ENCODE data around the gene FLII.

The FLII gene

DNA sequence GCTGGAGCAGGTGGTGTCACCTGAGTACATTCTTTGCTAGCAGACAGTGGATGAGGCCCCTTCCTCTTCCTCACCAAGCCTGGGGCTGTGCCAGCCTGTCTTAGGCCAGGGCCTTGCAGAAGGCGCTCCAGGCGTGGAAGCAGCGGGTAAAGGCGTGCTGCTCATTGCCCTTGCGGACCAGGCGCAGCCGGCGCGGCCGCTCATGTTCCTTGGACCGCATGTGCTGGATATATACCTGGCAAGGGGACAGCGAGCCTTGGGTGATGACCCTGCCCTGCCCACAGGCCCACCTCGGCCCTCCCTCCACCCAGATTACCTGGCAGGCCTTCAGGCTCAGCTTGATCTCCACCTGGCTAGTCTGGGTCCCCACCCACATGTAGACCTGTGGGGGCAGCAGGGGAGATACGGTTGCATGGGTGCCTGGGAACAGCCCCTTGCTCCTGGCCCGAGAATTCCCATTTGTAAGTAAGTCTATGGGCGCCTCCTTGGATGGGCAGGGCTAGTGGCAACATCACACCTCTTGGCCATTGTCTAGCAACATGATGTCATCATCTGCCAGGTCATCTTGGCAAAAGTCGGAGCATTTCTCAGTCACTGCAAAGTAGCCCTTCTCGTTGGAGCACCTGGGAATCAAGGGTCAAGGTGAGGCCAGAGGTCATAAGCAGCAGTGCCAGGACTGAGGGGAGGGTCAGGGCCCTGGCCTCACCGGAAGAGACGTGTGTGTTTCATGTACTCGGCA, 13.3 kb downstream of the FLII start:
- DNase-seq (ENCODE audit: low read depth in 2 of 2): no peak

DNA sequence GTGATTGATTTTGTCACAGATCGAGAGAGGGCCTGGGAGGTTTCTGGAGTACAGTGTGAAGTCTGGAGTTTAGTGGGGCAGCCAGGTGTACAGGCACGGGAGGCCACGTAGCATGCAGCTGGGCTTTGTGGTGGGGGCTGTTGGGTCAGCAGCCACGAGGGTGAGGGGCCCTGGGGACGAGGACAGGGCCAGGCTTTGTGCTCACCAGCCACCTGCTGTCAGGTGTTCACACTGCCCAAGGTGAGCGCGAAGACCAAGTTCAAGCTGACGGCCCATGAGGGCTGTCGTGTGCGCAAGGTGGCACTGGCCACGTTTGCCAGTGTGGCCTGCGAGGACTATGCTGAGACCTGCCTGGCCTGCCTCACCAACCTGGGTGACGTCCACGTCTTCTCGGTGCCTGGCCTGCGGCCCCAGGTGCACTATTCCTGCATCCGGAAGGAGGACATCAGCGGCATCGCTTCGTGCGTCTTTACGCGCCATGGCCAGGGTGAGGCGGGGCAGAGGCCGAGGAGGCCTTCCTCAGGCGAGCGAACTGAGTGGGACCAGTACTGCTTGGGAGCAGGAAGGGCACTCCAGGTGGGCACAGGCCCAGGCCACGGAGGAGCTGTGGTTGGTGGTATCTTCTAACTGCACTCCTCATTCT, 17.2 kb downstream of the FLII start:
- DNase-seq (ENCODE audit: low read depth in 2 of 2): no peak

DNA sequence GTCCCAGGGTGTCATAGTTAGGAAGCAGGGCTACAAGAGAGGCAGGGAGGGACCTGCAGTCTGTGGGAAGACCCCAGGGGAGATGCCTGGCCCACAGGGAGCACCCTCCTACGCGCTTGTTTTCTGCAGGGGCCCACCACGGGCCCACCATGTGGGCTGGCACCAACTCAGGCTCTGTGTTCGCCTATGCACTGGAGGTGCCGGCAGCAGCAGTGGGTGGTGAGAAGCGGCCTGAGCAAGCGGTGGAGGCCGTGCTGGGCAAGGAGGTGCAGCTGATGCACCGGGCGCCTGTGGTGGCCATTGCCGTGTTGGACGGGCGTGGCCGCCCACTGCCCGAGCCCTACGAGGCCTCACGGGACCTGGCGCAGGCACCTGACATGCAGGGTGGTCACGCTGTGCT, 18.1 kb downstream of the FLII start:
- no peak for DNase-seq (ENCODE audit: low read depth in 2 of 2)

DNA sequence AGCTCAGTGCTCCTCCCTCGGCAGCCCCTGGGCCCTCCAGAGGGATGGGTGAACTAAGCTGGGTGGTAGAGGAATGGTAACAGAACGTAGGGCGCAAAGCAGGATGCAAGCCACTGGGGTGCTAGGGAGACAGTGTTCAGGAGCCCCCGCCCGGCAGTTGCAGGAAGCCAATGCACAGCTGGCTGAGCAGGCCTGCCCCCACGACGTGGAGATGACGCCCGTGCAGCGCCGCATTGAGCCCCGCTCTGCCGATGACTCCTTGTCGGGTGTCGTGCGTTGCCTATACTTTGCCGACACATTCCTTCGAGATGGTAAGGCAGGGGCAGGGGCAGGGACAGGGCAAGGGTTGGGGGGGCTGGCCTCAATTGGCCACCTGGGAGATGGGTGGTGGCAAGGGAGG, 20.2 kb downstream of the FLII start:
- DNase-seq (ENCODE audit: low read depth in 2 of 2): no peak

DNA sequence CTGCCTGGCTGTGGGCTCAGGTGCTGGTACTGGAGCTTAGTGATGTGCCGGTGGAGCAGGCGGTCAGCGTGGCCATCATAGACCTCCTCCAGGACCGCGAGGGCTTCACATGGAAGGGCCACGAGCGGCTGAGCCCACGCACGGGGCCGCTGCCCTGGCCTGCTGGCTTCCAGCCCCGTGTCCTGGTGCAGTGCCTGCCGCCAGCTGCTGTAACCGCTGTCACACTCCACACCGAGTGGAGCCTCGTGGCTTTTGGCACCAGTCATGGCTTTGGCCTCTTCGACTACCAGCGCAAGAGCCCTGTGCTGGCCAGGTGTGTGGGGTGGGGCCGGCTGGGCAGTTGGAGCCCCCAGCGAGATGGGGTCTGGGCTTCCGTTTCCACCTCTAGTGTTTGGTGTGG, 21.1 kb downstream of the FLII start:
- no peak for DNase-seq (ENCODE audit: low read depth in 2 of 2)

DNA sequence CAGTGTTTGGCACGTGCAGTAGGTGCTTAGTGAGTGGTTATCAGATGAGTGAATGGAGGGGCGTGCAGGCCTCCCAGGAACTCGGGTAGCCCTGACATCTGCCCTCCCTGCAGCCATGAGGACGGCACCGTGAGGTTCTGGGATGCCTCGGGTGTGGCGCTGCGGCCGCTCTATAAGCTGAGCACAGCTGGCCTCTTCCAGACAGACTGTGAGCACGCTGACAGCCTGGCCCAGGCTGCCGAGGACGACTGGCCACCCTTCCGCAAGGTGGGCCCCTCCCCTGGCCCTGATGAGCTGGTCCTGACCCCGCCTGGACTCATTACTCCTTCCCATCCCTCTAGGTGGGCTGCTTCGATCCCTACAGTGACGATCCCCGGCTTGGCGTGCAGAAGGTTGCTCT, 22.0 kb downstream of the FLII start:
- no peak for DNase-seq (ENCODE audit: low read depth in 2 of 2)

DNA sequence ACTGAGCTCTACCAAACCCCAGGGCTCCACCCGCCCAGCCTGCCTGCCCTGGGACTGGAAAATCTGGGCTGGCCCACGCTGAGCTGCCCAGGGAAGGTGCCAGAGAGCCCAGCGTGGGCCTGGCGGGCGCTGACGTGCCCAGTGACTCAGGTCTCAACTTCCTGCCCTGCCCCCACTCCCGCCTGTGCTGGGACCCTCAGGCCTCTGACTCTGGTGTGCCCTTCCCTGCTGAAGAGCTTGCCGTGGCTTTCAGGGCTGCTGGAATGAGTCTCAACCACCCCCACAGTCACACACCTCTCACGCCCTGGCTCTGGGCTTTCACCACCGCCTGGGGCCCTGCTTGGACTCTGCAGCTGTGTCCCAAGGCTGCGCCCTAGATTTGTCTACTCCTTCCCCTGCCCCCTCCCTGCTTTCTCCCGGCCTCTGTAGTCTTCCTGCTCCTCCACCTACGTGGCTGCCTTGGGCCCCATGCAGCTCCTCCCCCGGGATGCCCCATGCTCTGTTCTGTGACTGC, 22.7 kb downstream of the FLII start:
- no peak for DNase-seq (ENCODE audit: low read depth in 2 of 2)

DNA sequence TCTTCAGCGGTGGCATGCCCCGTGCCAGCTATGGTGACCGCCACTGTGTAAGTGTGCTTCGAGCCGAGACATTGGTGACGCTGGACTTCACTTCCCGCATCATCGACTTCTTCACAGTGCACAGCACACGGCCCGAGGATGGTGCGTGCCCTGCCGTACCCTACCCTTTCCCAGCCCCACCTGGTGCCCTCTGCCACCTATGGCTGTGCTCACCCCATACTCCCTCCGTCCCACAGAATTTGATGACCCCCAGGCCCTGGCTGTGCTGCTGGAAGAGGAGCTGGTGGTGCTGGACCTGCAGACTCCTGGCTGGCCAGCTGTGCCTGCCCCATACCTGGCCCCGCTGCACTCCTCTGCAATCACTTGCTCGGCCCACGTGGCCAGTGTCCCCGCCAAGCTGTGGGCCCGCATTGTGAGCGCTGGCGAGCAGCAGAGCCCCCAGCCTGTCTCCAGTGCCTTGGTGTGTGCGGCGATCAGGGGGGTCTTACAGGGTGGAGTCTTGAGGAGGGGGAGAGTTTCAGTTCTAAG, 23.6 kb downstream of the FLII start:
- no peak for DNase-seq (ENCODE audit: low read depth in 2 of 2)

DNA sequence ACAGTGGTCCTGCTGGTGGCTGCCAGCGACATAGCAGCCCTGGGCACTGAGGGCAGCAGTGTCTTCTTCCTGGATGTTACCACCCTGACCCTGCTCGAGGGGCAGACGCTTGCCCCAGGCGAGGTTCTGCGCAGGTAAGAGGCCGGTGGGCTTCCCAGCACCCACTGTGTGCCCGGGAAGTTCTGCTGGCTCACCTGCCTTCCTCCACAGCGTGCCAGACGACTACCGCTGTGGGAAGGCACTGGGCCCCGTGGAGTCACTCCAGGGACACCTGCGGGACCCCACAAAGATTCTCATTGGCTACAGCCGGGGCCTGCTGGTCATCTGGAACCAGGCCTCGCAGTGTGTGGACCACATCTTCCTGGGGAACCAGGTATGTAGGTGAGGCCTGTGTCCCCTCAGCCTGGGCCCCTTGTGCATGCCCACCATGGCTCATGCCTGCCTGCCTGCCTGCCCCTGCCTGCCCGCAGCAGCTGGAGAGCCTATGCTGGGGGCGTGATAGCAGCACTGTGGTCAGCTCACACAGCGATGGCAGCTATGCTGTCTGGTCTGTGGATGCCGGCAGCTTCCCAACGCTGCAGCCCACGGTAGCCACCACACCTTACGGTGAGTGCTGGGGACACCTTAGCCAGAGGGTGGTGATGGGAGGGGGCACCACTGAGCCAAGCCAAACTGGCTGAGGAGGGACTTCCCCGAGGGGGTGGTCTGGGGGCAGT, 24.6 kb downstream of the FLII start:
- DNase-seq (ENCODE audit: low read depth in 2 of 2): no peak

DNA sequence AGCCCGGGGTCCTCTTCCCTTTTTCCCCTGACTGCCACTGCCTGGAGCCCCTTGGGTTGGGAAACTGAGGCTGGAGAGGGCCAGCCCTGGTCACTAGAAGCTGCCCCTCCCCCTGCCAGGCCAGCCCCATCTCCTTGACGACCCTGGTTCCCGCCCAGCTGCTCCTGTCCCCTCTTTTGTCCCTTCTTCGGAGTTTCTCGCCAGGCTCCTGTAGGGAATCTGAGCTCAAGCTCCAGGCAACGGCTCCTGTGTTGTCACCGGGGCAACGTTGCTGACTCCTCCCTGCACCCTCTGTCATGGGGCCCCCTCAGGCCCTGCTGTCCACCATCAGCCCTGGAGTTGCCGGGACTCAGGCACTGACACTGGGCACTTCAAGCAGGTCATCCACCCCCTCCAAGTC, 27.4 kb downstream of the FLII start:
- no peak for DNase-seq (ENCODE audit: low read depth in 2 of 2)

DNA sequence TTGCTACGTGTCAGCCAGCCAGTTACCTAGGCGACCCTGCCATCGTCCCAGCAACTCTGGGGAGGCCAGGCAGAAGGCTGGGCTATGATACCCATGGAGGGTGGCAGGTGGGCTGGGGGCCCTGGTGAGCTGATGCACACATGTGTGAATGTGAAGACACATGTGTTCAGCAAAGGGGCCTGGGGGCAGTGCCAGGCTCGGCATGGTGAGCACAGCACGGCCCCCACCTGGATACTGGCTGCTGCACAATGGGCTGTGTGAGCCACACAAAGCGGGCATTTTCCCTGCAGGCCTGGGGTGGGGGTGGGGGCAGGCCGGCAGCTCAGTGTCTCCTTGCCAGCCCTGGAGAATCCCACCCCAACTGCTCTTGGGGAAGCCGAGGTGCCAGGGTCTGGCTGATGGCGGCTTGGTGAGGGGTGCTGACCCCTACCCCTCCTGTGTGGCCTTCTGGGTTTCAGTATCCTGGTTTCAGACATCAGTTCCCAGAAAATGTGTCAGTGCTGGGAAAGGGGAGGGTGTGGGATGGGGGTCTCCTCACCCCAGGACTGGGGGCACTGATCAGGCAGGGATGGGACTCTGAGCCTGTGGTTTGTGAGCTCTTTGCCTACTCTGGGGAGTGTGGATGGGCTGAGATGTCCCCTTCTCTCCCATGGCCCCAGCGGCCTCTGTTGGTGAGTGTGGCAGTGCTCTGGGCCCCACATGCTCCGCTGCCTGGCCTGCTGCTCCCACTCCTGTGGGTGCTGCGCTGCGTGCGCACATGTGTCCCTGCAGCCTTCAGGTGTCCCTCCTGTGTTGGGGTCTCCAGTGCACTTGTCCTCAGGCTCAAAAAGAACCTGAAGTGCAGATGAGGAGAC, 28.0 kb downstream of the FLII start:
- DNase-seq (ENCODE audit: low read depth in 2 of 2): no peak

DNA sequence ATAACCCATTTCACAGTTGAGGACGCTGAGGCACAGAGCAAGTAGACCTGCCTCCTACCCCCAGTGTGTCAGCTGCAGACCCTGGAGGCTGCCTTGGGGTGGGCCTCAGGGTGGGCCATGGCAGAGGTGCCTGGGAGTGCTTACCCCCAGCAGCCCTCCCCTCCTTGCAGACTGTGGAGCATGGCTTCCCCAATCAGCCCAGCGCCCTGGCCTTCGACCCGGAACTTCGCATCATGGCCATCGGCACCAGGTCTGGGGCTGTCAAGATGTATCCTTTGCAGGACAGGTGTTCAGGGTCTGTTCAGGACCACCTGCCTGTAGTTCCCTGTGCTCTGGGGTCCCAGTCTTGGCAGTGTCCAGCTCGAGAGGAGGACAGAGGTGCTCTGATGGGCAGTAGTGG, 28.8 kb downstream of the FLII start:
- DNase-seq (ENCODE audit: low read depth in 2 of 2): no peak

DNA sequence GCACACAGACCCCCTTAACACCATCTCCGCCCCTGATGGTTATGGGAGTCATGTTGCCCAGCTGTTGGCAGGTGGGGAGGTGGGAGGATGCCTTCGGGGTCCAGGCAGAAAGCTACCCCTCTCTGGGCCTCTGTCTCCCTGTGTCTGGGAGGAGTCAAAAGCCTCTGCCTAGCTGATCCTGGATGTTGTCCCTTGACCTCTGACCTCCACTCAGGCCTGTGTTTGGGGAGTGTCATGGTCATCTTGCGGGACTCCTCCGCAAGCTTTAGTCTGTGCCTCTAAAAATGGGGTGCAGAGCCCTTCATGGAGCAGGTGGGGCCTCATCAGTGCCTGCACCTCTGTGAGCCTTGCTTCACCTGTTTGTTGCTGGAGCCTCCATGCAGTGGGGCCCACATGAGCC, 29.3 kb downstream of the FLII start:
- DNase-seq (ENCODE audit: low read depth in 2 of 2): no peak

DNA sequence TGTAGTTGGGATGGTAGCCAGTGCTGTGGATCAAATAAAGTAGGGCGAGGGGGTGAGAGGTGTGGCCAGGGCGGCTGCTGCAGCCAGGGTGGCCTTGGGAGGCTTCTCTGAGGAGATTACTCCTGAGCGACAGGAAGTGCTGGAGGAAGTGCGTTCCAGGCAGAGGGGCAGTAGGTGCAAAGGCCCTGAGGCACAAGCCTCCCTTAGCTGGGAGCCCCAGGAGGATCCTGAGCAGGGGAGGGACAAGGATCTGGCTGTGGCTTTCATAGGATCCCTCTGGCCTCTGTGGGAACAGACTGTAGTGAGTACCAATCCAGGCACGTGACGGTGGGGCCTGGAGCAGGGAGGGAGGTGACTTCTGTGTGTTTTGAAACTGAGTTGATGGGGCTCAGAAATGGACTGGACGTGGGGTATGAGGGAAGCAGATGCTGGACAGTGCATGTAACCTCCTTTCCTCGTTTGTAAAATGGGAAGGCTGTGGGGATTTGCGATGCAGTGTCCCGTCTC, 30.3 kb downstream of the FLII start:
- DNase-seq (ENCODE audit: low read depth in 2 of 2): no peak

DNA sequence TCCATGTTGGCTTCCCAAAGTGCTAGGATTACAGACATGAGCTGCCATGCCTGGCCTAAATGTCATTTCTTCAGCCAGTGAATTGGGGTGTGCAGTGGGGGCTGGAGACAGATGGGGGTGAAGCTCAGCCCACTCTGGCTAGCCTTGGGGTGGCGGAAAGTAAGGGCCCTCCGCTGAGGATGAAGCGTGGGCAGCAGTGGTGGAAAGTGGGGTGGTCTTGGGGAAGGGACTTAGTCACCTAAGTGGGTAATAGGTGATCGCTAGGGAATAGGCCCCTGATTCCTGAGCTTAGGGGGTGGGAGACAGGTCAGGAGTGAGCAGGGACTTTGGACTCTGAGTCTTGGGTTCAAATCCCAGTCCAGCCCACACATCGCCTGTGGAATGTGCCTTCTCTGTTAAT, 30.9 kb downstream of the FLII start:
- DNase-seq (ENCODE audit: low read depth in 2 of 2): no peak

DNA sequence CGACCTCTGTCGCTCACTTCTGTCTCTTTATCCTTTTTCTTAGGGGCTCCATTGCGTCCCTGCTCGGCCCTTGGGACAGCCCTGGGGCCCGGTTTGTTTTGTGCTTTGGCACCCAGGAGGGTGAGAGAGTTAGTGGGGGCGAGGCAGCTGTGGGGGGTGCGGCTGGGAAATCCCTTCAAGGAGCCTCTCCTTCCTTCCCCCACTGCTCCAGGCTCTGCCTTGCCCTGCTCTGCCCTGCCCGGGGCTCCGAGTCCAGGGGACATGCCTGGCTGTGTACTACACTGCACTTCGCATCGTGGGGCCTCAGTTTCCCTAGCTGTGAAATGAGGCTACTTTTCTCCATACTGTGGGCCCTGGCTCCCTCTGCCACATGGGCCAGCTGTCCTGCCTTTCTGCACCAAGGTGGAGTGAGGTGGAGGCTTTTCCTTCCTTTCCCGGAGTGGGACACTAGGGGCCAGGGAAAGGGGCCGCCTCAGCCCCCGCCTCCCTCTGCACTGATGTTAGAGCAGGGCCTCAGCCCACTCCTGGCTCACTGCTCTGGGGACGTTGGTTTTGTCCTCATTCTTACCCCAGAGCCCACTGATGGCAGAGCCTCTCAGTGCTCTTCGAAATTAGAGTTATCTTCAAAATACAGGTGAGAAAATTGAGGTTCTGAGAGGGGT, 32.1 kb downstream of the FLII start:
- no peak for DNase-seq (ENCODE audit: low read depth in 2 of 2)

DNA sequence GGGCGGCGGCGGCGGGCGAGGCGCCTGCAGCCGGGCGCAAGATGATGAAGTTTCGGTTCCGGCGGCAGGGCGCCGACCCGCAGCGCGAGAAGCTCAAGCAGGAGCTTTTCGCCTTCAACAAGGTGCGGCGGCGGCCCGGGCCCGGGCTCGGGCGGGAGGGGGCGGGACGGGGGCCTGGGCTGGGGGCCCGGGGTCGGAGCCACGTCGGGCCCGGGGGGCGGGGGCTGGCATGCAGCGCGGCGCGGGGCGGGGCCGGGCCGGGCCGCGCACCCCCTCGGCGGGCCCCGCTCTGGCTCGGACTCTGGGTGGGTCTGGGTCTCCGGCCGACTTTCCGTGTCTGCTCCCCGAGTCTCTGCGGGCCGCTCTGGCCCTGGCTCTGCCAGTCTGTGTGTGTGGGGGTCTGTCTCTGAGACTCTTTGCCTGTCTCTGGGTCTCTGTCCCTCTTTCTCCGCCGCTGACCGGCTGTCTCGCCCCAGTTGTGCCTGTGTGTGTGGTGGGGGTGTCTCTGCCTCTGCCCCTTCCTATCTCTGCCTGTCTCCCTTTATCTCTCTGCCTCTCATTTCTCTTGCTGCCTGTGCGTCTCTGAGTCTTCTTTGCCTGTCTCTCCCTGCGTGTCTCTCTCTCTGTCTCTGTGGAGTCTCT, 32.8 kb downstream of the FLII start:
- no peak for DNase-seq (ENCODE audit: low read depth in 2 of 2)

DNA sequence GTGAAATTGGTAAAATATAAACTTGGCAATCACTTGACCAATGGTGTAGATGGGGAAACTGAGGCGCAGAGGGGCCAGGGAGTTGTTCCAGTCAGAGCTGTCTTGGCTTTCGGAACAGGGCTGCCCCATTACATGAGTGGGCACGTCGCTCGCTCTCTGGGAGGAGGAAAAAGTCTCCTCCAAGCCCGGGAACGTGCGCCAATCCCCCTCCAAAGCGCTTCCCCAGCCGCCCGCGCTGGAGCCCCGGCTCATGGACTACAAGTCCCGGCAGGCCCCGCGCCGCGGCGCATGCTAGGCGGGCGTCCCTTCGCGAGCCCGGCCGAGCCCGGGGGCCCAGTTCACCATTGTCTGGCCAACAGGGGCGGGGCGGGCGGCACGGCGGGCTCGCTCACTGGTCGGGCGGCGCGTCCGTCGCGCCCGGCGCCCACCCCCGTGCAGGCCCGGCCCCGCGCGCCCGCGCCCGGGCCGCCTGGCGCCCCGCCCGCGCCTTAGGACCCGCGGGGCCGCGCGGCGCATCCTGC, 33.4 kb downstream of the FLII start, which contains the start of gene LLGL1:
LLGL1 (plus strand) TSS at position 515 of the 521 bp plus-strand sequence. CDS start 48 bp downstream, outside the sequence.
- DNase-seq (ENCODE audit: low read depth in 2 of 2): peak; percentile 90 to 92

DNA sequence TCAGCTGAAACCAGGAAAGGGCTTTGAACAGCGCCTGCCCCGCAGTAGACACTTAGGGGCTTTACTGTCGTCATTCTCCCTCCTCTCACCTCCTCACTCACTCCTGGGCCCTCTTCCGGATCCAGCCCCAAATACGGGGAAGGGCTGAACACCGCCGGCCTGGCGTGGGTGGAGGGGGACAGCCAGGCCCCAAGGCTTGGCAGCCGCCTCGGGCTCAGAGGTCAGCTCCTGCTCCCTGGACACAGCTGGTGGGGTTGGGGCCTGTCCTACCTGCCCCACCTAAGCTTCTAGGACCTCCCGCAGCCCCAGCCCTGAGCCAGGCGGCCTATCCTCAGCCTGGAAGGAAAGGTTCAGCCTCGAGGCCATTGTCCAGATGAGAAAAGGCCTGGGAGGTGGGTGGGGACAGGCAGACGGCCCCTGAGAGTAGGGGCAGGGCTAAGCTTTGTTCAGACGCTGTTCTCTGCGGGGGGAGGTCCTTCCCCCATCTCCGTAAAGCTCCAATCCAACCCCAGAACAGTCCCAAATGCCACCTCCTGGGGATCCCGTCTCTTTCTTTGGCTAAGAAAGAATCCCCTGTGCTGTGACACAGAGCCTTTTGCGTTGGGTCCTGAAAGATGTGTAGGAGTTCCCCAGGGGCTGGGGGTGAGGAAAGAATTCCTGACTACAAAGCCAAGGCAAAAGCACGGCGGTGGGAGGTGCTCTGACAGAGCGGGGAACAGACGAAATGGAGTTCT, 34.0 kb downstream of the FLII start:
- no peak for DNase-seq (ENCODE audit: low read depth in 2 of 2)
